Neuronal stem cell (in vitro differentiated cells): ENCODE measurements around the gene OR4D2.
A peak's percentile ranks its signal among the peaks of the same experiment; 100 is the strongest.

Experiments used
- DNase-seq: peaks from one replicate; pipeline ENCODE4 v3.0.0-alpha.2; 2013; ENCODE audit warnings: low spot score
- H2AFZ ChIP-seq: one replicate; pipeline ENCODE4 v1.6.1; 2013; ENCODE audit warnings: mild to moderate bottlenecking, low read length, inconsistent platforms
- H2AK5ac ChIP-seq: 2 replicates; pipeline ENCODE4 v1.6.1; 2013; ENCODE audit warnings: low read depth, mild to moderate bottlenecking, inconsistent platforms, low read length, moderate library complexity, mixed read lengths
- H2BK120ac ChIP-seq: 2 replicates; pipeline ENCODE4 v1.6.1; 2013; ENCODE audit warnings: low read depth, mild to moderate bottlenecking, inconsistent platforms, low read length, moderate library complexity, mixed read lengths
- H2BK12ac ChIP-seq: one replicate; pipeline ENCODE4 v1.6.1; 2013; ENCODE audit warnings: low read length, inconsistent platforms
- H2BK15ac ChIP-seq: 2 replicates; pipeline ENCODE4 v1.6.1; 2013; ENCODE audit warnings: mild to moderate bottlenecking, low read length, inconsistent platforms, mixed read lengths
- H2BK5ac ChIP-seq: one replicate; pipeline ENCODE4 v1.6.1; 2013; ENCODE audit warnings: inconsistent platforms, mild to moderate bottlenecking, low read length, moderate library complexity
- H3K14ac ChIP-seq: one replicate; pipeline ENCODE4 v1.6.1; 2013; ENCODE audit warnings: low read length, inconsistent platforms
- H3K18ac ChIP-seq: 2 replicates; pipeline ENCODE4 v1.6.1; 2013; ENCODE audit warnings: low read length, inconsistent platforms
- H3K23ac ChIP-seq: 2 replicates; pipeline ENCODE4 v1.6.1; 2013; ENCODE audit warnings: low read depth, mild to moderate bottlenecking, mixed read lengths, low read length, inconsistent platforms; ENCODE audit not compliant: poor library complexity
- H3K27ac ChIP-seq: replicated peaks from 3 replicates; pipeline ENCODE4 v1.5.1; 2013; ENCODE audit warnings: low read length, inconsistent platforms
- H3K27me3 ChIP-seq, 3 experiments: 2 replicates each; pipeline ENCODE4 v1.6.1; 2013; ENCODE audit warnings: low read length in 3 of 3, mild to moderate bottlenecking in 2 of 3, inconsistent platforms in 1 of 3, low read depth in 1 of 3, mixed read lengths in 1 of 3, moderate library complexity in 1 of 3; ENCODE audit not compliant: control insufficient read depth in 3 of 3, insufficient read depth in 3 of 3
- H3K36me3 ChIP-seq, 2 donors: replicated peaks in 1 of 2; 2 replicates each; pipeline ENCODE4 v1.6.1; 2013; ENCODE audit warnings: low read length in 2 of 2; ENCODE audit not compliant: control insufficient read depth in 2 of 2, insufficient read depth in 2 of 2
- H3K4ac ChIP-seq: 2 replicates; pipeline ENCODE4 v1.6.1; 2013; ENCODE audit warnings: inconsistent platforms, mild to moderate bottlenecking, low read length, moderate library complexity
- H3K4me1 ChIP-seq, 2 donors: 1 replicate in 1 of 2; 2 replicates in 1 of 2; pipeline ENCODE4 v1.6.1; 2013; ENCODE audit warnings: low read length in 2 of 2, low read depth in 1 of 2; ENCODE audit not compliant: control insufficient read depth in 2 of 2, insufficient read depth in 1 of 2
- H3K4me2 ChIP-seq: one replicate; pipeline ENCODE4 v1.6.1; 2013; ENCODE audit warnings: mild to moderate bottlenecking, low read length, inconsistent platforms; ENCODE audit not compliant: insufficient read depth, poor library complexity, severe bottlenecking
- H3K4me3 ChIP-seq, 2 donors: 2 replicates each; pipeline ENCODE4 v1.5.1; 2013; ENCODE audit warnings: low read length in 2 of 2, mild to moderate bottlenecking in 2 of 2, inconsistent platforms in 1 of 2, moderate library complexity in 1 of 2
- H3K79me1 ChIP-seq: one replicate; pipeline ENCODE4 v1.6.1; 2013; ENCODE audit warnings: low read depth, mild to moderate bottlenecking, inconsistent platforms, low read length, moderate library complexity
- H3K9ac ChIP-seq: one replicate; pipeline ENCODE4 v1.6.1; 2013; ENCODE audit warnings: mild to moderate bottlenecking, low read depth, low read length, inconsistent platforms; ENCODE audit not compliant: poor library complexity
- H3K9me3 ChIP-seq, 2 donors: replicated peaks in 1 of 2; 2 replicates each; pipeline versions ENCODE3 to v1.6.1; 2013; ENCODE audit warnings: low read length in 2 of 2, mild to moderate bottlenecking in 2 of 2, inconsistent platforms in 1 of 2, low read depth in 1 of 2, mixed read lengths in 1 of 2, moderate library complexity in 1 of 2; ENCODE audit not compliant: control insufficient read depth in 2 of 2, insufficient read depth in 1 of 2
- H4K8ac ChIP-seq: one replicate; pipeline ENCODE4 v1.6.1; 2013; ENCODE audit warnings: low read depth, mild to moderate bottlenecking, inconsistent platforms, low read length, moderate library complexity
- H4K91ac ChIP-seq: one replicate; pipeline ENCODE4 v1.6.1; 2013; ENCODE audit warnings: low read length, low read depth, mild to moderate bottlenecking, inconsistent platforms; ENCODE audit not compliant: poor library complexity
- WGBS, 2 donors: extraction: QIAGEN DNeasy Blood & Tissue Kit; methylation state at CpG; one replicate each; pipeline ENCODE4 v1.1.7; 2013; ENCODE audit warnings: missing lambda C conversion rate in 2 of 2, mixed read lengths in 1 of 2; ENCODE audit not compliant: insufficient read length in 2 of 2, insufficient replicate concordance in 1 of 2; ENCODE audit errors: extremely low coverage in 2 of 2; 5-methylcytosine and 5-hydroxymethylcytosine counted together

Gene OR4D2

GRCh38 chr17:58215685-58216084 lies 48.9 kb downstream of the OR4D2 start:
- H2AFZ ChIP-seq: no peak overlapping the region
- H3K4me1 ChIP-seq: peaks cover 0 to 4% of the 10 kb centered on the region in 2 donors
- no peak overlapping the region for H3K14ac ChIP-seq
- no peak overlapping the region for H3K4ac ChIP-seq
- peaks cover 0 to 2% of the 10 kb centered on the region in 2 donors for H3K9me3 ChIP-seq
- no peak overlapping the region for H3K23ac ChIP-seq
- H4K91ac ChIP-seq: no peak overlapping the region
- no peak overlapping the region for H3K27ac ChIP-seq
- H2BK5ac ChIP-seq: no peak overlapping the region
- H2BK120ac ChIP-seq: no peak overlapping the region
- H3K18ac ChIP-seq: no peak overlapping the region
- peaks cover 23 to 61% of the 10 kb centered on the region in 2 donors for H3K36me3 ChIP-seq
- H2BK12ac ChIP-seq: no peak overlapping the region
- no peak for DNase-seq
- no peak overlapping the region for H3K9ac ChIP-seq
- no peak overlapping the region for H4K8ac ChIP-seq
- H3K4me2 ChIP-seq: no peak overlapping the region
- H3K4me3 ChIP-seq: no peak overlapping the region
- no peak overlapping the region for H2AK5ac ChIP-seq
- no peaks in the 10 kb centered on the region for H3K79me1 ChIP-seq
- no peak overlapping the region for H2BK15ac ChIP-seq
- H3K27me3 ChIP-seq: no peaks in the 10 kb centered on the region

GRCh38 chr17:58217766-58218165 lies 51.0 kb downstream of the OR4D2 start:
- no peak overlapping the region for H2BK12ac ChIP-seq
- H3K14ac ChIP-seq: no peak overlapping the region
- no peak overlapping the region for H2BK15ac ChIP-seq
- H3K4me3 ChIP-seq: no peak overlapping the region
- H3K23ac ChIP-seq: no peak overlapping the region
- H3K36me3 ChIP-seq: peaks cover 14 to 40% of the 10 kb centered on the region in 2 donors
- no peak overlapping the region for H3K18ac ChIP-seq
- WGBS, 2 donors: no CpG with 5 or more reads among the region's 3 CpGs
- H2AK5ac ChIP-seq: no peak overlapping the region
- no peaks in the 10 kb centered on the region for H3K27me3 ChIP-seq
- H3K4ac ChIP-seq: no peak overlapping the region
- no peak overlapping the region for H2AFZ ChIP-seq
- H3K9me3 ChIP-seq: peaks cover 0 to 2% of the 10 kb centered on the region in 2 donors
- H2BK120ac ChIP-seq: no peak overlapping the region
- no peak overlapping the region for H4K8ac ChIP-seq
- H2BK5ac ChIP-seq: no peak overlapping the region
- H3K4me2 ChIP-seq: no peak overlapping the region
- peaks cover 0 to 4% of the 10 kb centered on the region in 2 donors for H3K4me1 ChIP-seq
- H3K27ac ChIP-seq: no peak overlapping the region
- no peaks in the 10 kb centered on the region for H3K79me1 ChIP-seq
- no peak overlapping the region for H3K9ac ChIP-seq
- DNase-seq: no peak
- H4K91ac ChIP-seq: no peak overlapping the region

- H3K4me2 ChIP-seq: peak within 1 kb of the TSS; percentile 87
- H3K9ac ChIP-seq: peak within 1 kb of the TSS; percentile 85
- H2BK12ac ChIP-seq: no peak within 1 kb of the TSS
- H3K9me3 ChIP-seq: peaks cover 0 to 2% of the 10 kb centered on the region in 2 donors
- peaks cover 0 to 4% of the 10 kb centered on the region in 2 donors for H3K4me1 ChIP-seq
- no peak within 1 kb of the TSS for H3K27ac ChIP-seq
- DNase-seq: peak; percentile 92
- H3K18ac ChIP-seq: no peak within 1 kb of the TSS
- no peaks in the 10 kb centered on the region for H3K27me3 ChIP-seq
- H4K91ac ChIP-seq: no peak within 1 kb of the TSS
- peaks cover 7 to 26% of the 10 kb centered on the region in 2 donors for H3K36me3 ChIP-seq
- H2BK15ac ChIP-seq: no peak within 1 kb of the TSS
- H3K23ac ChIP-seq: no peak within 1 kb of the TSS
- WGBS, 2 donors: no CpG with 5 or more reads among the region's 56 CpGs
- H3K4me3 ChIP-seq: peak within 1 kb of the TSS; percentile 63 to 93
- H2AK5ac ChIP-seq: no peak within 1 kb of the TSS
- peak within 1 kb of the TSS; percentile 92 for H2AFZ ChIP-seq
- no peak within 1 kb of the TSS for H2BK120ac ChIP-seq
- H2BK5ac ChIP-seq: no peak within 1 kb of the TSS
- H3K4ac ChIP-seq: no peak within 1 kb of the TSS
- H3K79me1 ChIP-seq: no peaks in the 10 kb centered on the region
- no peak within 1 kb of the TSS for H4K8ac ChIP-seq
- no peak within 1 kb of the TSS for H3K14ac ChIP-seq
These were observed 52.4 kb downstream of the OR4D2 start, which contains the start of gene MKS1 for GRCh38 chr17:58219007-58219788. TSS of gene MKS1 (minus strand) at chr17:58219255. CDS start at chr17:58219230, 25 bp downstream.

GRCh38 chr17:58219789-58220183 lies 53.0 kb downstream of the OR4D2 start:
- H3K14ac ChIP-seq: no peak overlapping the region
- H3K36me3 ChIP-seq: peaks cover 4 to 22% of the 10 kb centered on the region in 2 donors
- no peak overlapping the region for H3K4ac ChIP-seq
- no peak overlapping the region for H4K8ac ChIP-seq
- no peak overlapping the region for H3K27ac ChIP-seq
- H2AK5ac ChIP-seq: no peak overlapping the region
- H3K23ac ChIP-seq: no peak overlapping the region
- no peak overlapping the region for H2BK15ac ChIP-seq
- H3K4me3 ChIP-seq: peak overlapping the region in 1 of 2 donors; percentile 63
- no peaks in the 10 kb centered on the region for H3K79me1 ChIP-seq
- DNase-seq: no peak
- H3K4me2 ChIP-seq: no peak overlapping the region
- no peak overlapping the region for H3K9ac ChIP-seq
- no peak overlapping the region for H3K18ac ChIP-seq
- peak overlapping the region; percentile 92 for H2AFZ ChIP-seq
- WGBS, 2 donors: no CpG with 5 or more reads among the region's 7 CpGs
- H3K9me3 ChIP-seq: no peaks in the 10 kb centered on the region
- no peak overlapping the region for H2BK5ac ChIP-seq
- no peak overlapping the region for H2BK12ac ChIP-seq
- H3K4me1 ChIP-seq: peaks cover 0 to 4% of the 10 kb centered on the region in 2 donors
- no peak overlapping the region for H2BK120ac ChIP-seq
- no peak overlapping the region for H4K91ac ChIP-seq
- no peaks in the 10 kb centered on the region for H3K27me3 ChIP-seq
